COLO668 (cell line): ENCODE measurements around the gene GID8.

Experiments used
- DNase-seq: peaks from one replicate; lab custom pipeline; 2025; ENCODE audit not compliant: unreplicated experiment; lab: John Stamatoyannopoulos, UW

Gene GID8

GRCh38 chr20:62921119-62921687, 16.7 kb upstream of the GID8 start:
- DNase-seq: peak; percentile 61

GRCh38 chr20:62922451-62922921, 15.5 kb upstream of the GID8 start:
- DNase-seq: no peak

GRCh38 chr20:62923059-62923668, 14.8 kb upstream of the GID8 start:
- DNase-seq: peak; percentile 12

GRCh38 chr20:62923669-62924441, 14.1 kb upstream of the GID8 start:
- DNase-seq: no peak

- peak; percentile 43 for DNase-seq
These were observed 13.4 kb upstream of the GID8 start for GRCh38 chr20:62924442-62925075.

GRCh38 chr20:62925076-62925419, 12.9 kb upstream of the GID8 start:
- DNase-seq: no peak

GRCh38 chr20:62925420-62926228, 12.3 kb upstream of the GID8 start:
- peak; percentile 57 for DNase-seq

GRCh38 chr20:62926229-62927127, 11.5 kb upstream of the GID8 start, which contains the start of gene DIDO1:
DIDO1 (minus strand) TSS chr20:62926505.
- peak; percentile 96 for DNase-seq

GRCh38 chr20:62927128-62927705, 10.7 kb upstream of the GID8 start:
- no peak for DNase-seq

- DNase-seq: no peak
These were observed 9.6 kb upstream of the GID8 start for GRCh38 chr20:62928246-62928939.

GRCh38 chr20:62929051-62929538, 8.9 kb upstream of the GID8 start:
- no peak for DNase-seq

- DNase-seq: no peak
These were observed 6.5 kb upstream of the GID8 start for GRCh38 chr20:62931464-62931863.

- no peak for DNase-seq
These were observed 4.0 kb upstream of the GID8 start for GRCh38 chr20:62933966-62934365.

- no peak for DNase-seq
These were observed 2.6 kb upstream of the GID8 start for GRCh38 chr20:62935204-62935967.

GRCh38 chr20:62935968-62936585, 1.9 kb upstream of the GID8 start:
- no peak for DNase-seq

- DNase-seq: peak; percentile 99
These were observed 461 bp upstream of the GID8 start for GRCh38 chr20:62937268-62938104.

GRCh38 chr20:62940875-62941274, 2.9 kb downstream of the GID8 start:
- DNase-seq: no peak
